K562 (cell line): ENCODE results near the gene MSRB2. TPM values are rescaled to one million over a fixed set of nuclear protein-coding genes. Genes with fewer than 3 reads are reported as not detected.

Experiments used
- ATAC-seq: fragments of 200-7000 bp; cut with Tn5 transposase; 3 replicates; pipeline ENCODE4 v1.9.1; 2020; ENCODE audit warnings: moderate library complexity
- BruUV-seq: library from RNA; stranded (reverse); fragments of 400-500 nt; replicated peaks from 2 replicates; lab custom pipeline; 2021; lab: Mats Ljungman, UMichigan
- CTCF ChIA-PET: fragments of 300-600 bp; formaldehyde crosslinking; extraction: SDS; loops from one replicate; lab custom pipeline; 2021; ENCODE audit warnings: low intra/inter-chr PET ratio; lab: Yijun Ruan, JAX
- POLR2A ChIA-PET: fragments of 300-600, 350-650 bp; sonication (Branson Sonifier 250); formaldehyde crosslinking; extraction: SDS; loops from one replicate; lab custom pipeline; 2021; ENCODE audit warnings: antibody characterized with exemption, inconsistent platforms; lab: Yijun Ruan, JAX
- DNase-seq, 4 experiments: peaks; one replicate each; pipeline versions ENCODE4 v3.0.0 to v3.0.0-alpha.2; 2011 to 2018; ENCODE audit warnings: low spot score in 3 of 4, mixed read lengths in 3 of 4; ENCODE audit errors: extremely low read depth in 1 of 4
- FAIRE-seq: peaks from 2 replicates; lab custom pipeline; 2011; peaks lifted over from hg19 to GRCh38; lab: Jason Lieb, UNC
- H2AFZ ChIP-seq: 2 replicates; pipeline ENCODE4 v1.6.0; 2011; ENCODE audit warnings: low read depth, low read length, control low read depth, inconsistent platforms
- H3K27ac ChIP-seq: fragments of 200-600 bp; 3 replicates; pipeline ENCODE4 v1.8.0; 2011; ENCODE audit warnings: low read depth, mild to moderate bottlenecking, control low read depth, inconsistent platforms, low read length, moderate library complexity, mixed read lengths; ENCODE audit errors: extremely low read depth
- H3K27me3 ChIP-seq, 2 experiments: fragments of 300-600 bp in 1 of 2; 2 replicates in 1 of 2; 3 replicates in 1 of 2; pipeline versions ENCODE4 v1.6.0 to v1.8.0; 2011; ENCODE audit warnings: inconsistent platforms in 2 of 2, low read length in 2 of 2, mild to moderate bottlenecking in 1 of 2, mixed read lengths in 1 of 2, moderate library complexity in 1 of 2; ENCODE audit not compliant: control insufficient read depth in 2 of 2, insufficient read depth in 2 of 2
- H3K36me3 ChIP-seq: fragments of 300-600 bp; 3 replicates; pipeline ENCODE4 v1.8.0; 2011; ENCODE audit warnings: mild to moderate bottlenecking, low read length, inconsistent platforms; ENCODE audit not compliant: control insufficient read depth, insufficient read depth
- H3K4me1 ChIP-seq, 2 experiments: fragments of 200-600 bp in 1 of 2; replicated peaks in 1 of 2; 2 replicates in 1 of 2; 3 replicates in 1 of 2; pipeline versions ENCODE4 v1.5.1 to v1.8.0; 2011; ENCODE audit warnings: inconsistent platforms in 2 of 2, low read length in 2 of 2, mild to moderate bottlenecking in 1 of 2, mixed read lengths in 1 of 2, moderate library complexity in 1 of 2; ENCODE audit not compliant: control insufficient read depth in 2 of 2, insufficient read depth in 2 of 2
- H3K4me2 ChIP-seq: 2 replicates; pipeline ENCODE4 v1.6.1; 2011; ENCODE audit warnings: low read length, control low read depth, inconsistent platforms, mixed read lengths; ENCODE audit not compliant: insufficient read depth
- H3K4me3 ChIP-seq: fragments of 200-600 bp; sonication (generic), shearing (Covaris generic); 2 replicates; pipeline ENCODE4 v1.5.1; 2016; ENCODE audit warnings: control low read depth, inconsistent platforms
- H3K79me2 ChIP-seq: fragments of 200-600 bp; 3 replicates; pipeline ENCODE4 v1.8.0; 2011; ENCODE audit warnings: low read length, inconsistent platforms; ENCODE audit not compliant: control insufficient read depth, insufficient read depth
- H3K9ac ChIP-seq, 2 experiments: 2 replicates each; pipeline versions ENCODE4 v1.6.0 to v1.6.1; 2011; ENCODE audit warnings: low read depth in 2 of 2, low read length in 2 of 2, control low read depth in 1 of 2, inconsistent platforms in 1 of 2, mild to moderate bottlenecking in 1 of 2, mixed read lengths in 1 of 2; ENCODE audit not compliant: insufficient read depth in 1 of 2
- H3K9me1 ChIP-seq: one replicate; pipeline ENCODE4 v1.6.0; 2011; ENCODE audit warnings: inconsistent platforms, mild to moderate bottlenecking, low read length, moderate library complexity; ENCODE audit not compliant: control insufficient read depth, insufficient read depth
- H3K9me3 ChIP-seq: replicated peaks from 2 replicates; pipeline ENCODE4 v1.5.1; 2011; ENCODE audit warnings: low read depth, low read length, inconsistent platforms; ENCODE audit not compliant: control insufficient read depth, insufficient read depth
- H4K20me1 ChIP-seq: replicated peaks from 2 replicates; pipeline ENCODE4 v1.6.1; 2011; ENCODE audit warnings: low read length, inconsistent platforms, mixed read lengths; ENCODE audit not compliant: control insufficient read depth, insufficient read depth
- BACH1 ChIP-seq: fragments of 200-800 bp; sonication (Bioruptor generic); IDR thresholded peaks from 2 replicates; pipeline ENCODE4 v1.6.1; 2016; ENCODE audit warnings: missing genetic modification characterization, missing compliant biosample characterization
- CC2D1A ChIP-seq: fragments of 450-650 bp; IDR thresholded peaks from 2 replicates; pipeline ENCODE4 v1.6.1; 2017; ENCODE audit warnings: mild to moderate bottlenecking
- EHMT2 ChIP-seq: fragments of 450-650 bp; IDR thresholded peaks from 2 replicates; pipeline ENCODE4 v1.6.1; 2018; ENCODE audit warnings: antibody characterized with exemption
- NEUROD1 ChIP-seq: fragments of 150-350 bp; IDR thresholded peaks from 2 replicates; pipeline ENCODE4 v1.6.1; 2014; ENCODE audit warnings: borderline replicate concordance, low read length, low read depth; ENCODE audit not compliant: partially characterized antibody
- ZNF41 ChIP-seq: fragments of 250-450 bp; sonication (Bioruptor Pico); conservative IDR thresholded peaks from 2 replicates; pipeline ENCODE4 v1.4.0; 2020; ENCODE audit warnings: mild to moderate bottlenecking
- WGBS: fragments of 100-300 bp; shearing (Covaris generic); methylation state at CpG from one replicate; pipeline ENCODE4 v1.1.6; 2016; ENCODE audit warnings: low coverage, mixed read lengths; ENCODE audit not compliant: insufficient coverage; ENCODE audit errors: missing lambda C conversion rate; 5-methylcytosine and 5-hydroxymethylcytosine counted together
- in situ Hi-C: fragments of 300-500 bp; cut with MboI; formaldehyde crosslinking; loops from 4 replicates; pipeline ENCODE4 v1.15.0; 2018; ENCODE audit warnings: inconsistent platforms, mixed read lengths
- intact Hi-C: fragments of 100-400 bp; cut with micrococcal nuclease; formaldehyde crosslinking; loops from 2 replicates; pipeline ENCODE4 v1.14.2; 2022
- polyA plus RNA-seq, 8 experiments: library from polyadenylated mRNA; depleted of rRNA in 4 of 8; stranded (reverse) in 5 of 8; unstranded in 3 of 8; fragments of >200 nt; fragmentation: Nextera tagmentation in 2 of 8; fragmentation: Illumina TruSeq in 1 of 8; extraction: Ambion mirVana in 2 of 8; extraction: Trizol in 1 of 8; gene quantifications; 2 replicates each; pipeline versions ENCODE4 v1.2.1 to v1.2.3, GENCODE V29; 2011 to 2014; ENCODE audit warnings: inconsistent platforms in 1 of 8, missing spikeins in 1 of 8
- total RNA-seq, 7 experiments: library from RNA; depleted of rRNA in 6 of 7; stranded (reverse); fragments of >200 nt in 6 of 7; fragmentation: Illumina TruSeq in 2 of 7; extraction: Trizol in 2 of 7; gene quantifications; 2 replicates each; pipeline versions ENCODE4 v1.2.1 to v1.2.3, GENCODE V29; 2011 to 2021; ENCODE audit warnings: low replicate concordance in 1 of 7
- TF ChIP-seq, protein P1 (sequence below): fragments of 200-800 bp; sonication (Bioruptor generic); IDR thresholded peaks from 2 replicates; pipeline ENCODE4 v1.6.1; 2016; ENCODE audit warnings: missing genetic modification characterization, missing compliant biosample characterization
- TF ChIP-seq, protein P2 (sequence below): fragments of 200-800 bp; sonication (Bioruptor generic); IDR thresholded peaks from 2 replicates; pipeline ENCODE4 v1.6.1; 2017; ENCODE audit warnings: missing genetic modification characterization, missing compliant biosample characterization
- TF ChIP-seq, protein P3 (sequence below): sonication (generic); formaldehyde crosslinking; IDR thresholded peaks from 2 replicates; pipeline ENCODE4 v1.8.1; 2023; ENCODE audit warnings: mild to moderate bottlenecking, missing genetic modification reagents
- TF ChIP-seq, protein P4 (sequence below), 3 experiments: fragments of 200-800 bp in 1 of 3; sonication (Bioruptor generic) in 1 of 3; sonication (generic) in 1 of 3; formaldehyde crosslinking in 1 of 3; IDR thresholded peaks; 2 replicates each; pipeline versions ENCODE4 v1.6.1 to v1.8.0; 2016 to 2022; ENCODE audit warnings: mild to moderate bottlenecking in 2 of 3, missing compliant biosample characterization in 2 of 3, missing genetic modification characterization in 2 of 3, missing genetic modification reagents in 1 of 3

The MSRB2 gene
- total and polyA plus RNA-seq, 9 of the 15 experiments (the other 6 are each of a cell fraction or from before 2014, with no cell fraction given) = 1.5 to 22.3 (median 5.9) TPM

DNA sequence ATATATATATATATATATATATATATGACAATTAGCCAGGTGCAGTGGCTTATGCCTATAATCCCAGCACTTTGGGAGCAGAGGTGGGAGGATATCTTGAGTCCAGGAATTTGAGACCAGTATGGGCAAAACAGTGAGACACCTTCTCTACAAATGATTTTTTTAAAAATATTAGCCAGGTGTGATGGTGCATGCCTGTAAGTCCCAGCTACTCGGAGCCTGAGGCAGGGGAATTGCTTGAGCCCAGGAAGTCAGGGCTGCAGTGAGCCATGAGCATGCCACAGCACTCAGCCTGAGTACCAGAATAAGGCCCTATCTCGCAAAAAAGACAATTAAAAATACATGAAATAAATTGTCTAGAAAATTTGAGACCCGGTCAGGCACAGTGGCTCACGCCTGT is 47.2 kb upstream of the MSRB2 start (continued):
- TF ChIP-seq, protein P1, sequence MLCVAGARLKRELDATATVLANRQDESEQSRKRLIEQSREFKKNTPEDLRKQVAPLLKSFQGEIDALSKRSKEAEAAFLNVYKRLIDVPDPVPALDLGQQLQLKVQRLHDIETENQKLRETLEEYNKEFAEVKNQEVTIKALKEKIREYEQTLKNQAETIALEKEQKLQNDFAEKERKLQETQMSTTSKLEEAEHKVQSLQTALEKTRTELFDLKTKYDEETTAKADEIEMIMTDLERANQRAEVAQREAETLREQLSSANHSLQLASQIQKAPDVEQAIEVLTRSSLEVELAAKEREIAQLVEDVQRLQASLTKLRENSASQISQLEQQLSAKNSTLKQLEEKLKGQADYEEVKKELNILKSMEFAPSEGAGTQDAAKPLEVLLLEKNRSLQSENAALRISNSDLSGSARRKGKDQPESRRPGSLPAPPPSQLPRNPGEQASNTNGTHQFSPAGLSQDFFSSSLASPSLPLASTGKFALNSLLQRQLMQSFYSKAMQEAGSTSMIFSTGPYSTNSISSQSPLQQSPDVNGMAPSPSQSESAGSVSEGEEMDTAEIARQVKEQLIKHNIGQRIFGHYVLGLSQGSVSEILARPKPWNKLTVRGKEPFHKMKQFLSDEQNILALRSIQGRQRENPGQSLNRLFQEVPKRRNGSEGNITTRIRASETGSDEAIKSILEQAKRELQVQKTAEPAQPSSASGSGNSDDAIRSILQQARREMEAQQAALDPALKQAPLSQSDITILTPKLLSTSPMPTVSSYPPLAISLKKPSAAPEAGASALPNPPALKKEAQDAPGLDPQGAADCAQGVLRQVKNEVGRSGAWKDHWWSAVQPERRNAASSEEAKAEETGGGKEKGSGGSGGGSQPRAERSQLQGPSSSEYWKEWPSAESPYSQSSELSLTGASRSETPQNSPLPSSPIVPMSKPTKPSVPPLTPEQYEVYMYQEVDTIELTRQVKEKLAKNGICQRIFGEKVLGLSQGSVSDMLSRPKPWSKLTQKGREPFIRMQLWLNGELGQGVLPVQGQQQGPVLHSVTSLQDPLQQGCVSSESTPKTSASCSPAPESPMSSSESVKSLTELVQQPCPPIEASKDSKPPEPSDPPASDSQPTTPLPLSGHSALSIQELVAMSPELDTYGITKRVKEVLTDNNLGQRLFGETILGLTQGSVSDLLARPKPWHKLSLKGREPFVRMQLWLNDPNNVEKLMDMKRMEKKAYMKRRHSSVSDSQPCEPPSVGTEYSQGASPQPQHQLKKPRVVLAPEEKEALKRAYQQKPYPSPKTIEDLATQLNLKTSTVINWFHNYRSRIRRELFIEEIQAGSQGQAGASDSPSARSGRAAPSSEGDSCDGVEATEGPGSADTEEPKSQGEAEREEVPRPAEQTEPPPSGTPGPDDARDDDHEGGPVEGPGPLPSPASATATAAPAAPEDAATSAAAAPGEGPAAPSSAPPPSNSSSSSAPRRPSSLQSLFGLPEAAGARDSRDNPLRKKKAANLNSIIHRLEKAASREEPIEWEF = no peak
- no peak for TF ChIP-seq NEUROD1

DNA sequence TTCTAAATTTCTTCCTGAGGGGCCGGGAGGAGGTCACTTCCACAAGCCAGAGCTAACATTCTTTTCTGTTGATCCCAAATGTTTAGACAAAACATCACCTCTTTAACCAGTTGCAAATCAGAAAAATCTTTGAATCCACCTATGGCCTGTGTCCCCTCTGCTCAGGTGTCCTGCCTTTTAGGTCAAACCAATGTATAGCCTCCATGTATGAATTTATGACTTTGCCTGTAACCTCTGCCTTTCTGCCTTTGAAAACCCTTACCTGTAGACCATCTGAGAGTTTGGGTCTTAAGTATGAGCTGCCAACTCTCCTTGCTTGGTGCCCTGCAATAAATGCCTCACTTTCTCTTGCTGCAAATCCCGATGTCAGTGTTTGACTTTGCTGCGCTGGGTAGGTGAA is 44.1 kb upstream of the MSRB2 start:
- ATAC-seq (no peak), FAIRE-seq (no peak), DNase-seq (no peak)
- ChIA-PET POLR2A (no interaction called here), CTCF (no interaction called here)
- no peaks in the 10 kb centered on the region for H3K27me3 ChIP-seq
- H3K9ac ChIP-seq = peak overlapping the region; percentile 9 to 27; a peak in 2 of 4 replicates
- H3K4me3 ChIP-seq = no peak overlapping the region
- H4K20me1 ChIP-seq = no peaks in the 10 kb centered on the region
- in situ Hi-C loops = no loop called here
- H3K27ac ChIP-seq = peak overlapping the region; percentile 82
- 75% methylated on average over 3 of the region's 3 CpGs for WGBS
- peaks cover 16 to 70% of the 10 kb centered on the region in 2 experiments for H3K4me1 ChIP-seq
- no peaks in the 10 kb centered on the region for H3K79me2 ChIP-seq
- intact Hi-C loops = loop anchor here (5.0 to 10.0 kb wide), 2 partner anchors 34 to 736 kb away; partner anchors contain the start of gene COMMD3
- BruUV-seq = no TSS peak
- H3K9me1 ChIP-seq = no peaks in the 10 kb centered on the region
- no peaks in the 10 kb centered on the region for H3K9me3 ChIP-seq
- no peaks in the 10 kb centered on the region for H3K36me3 ChIP-seq
- H2AFZ ChIP-seq = peak overlapping the region; percentile 81
- H3K4me2 ChIP-seq = peak overlapping the region; percentile 2; the same call in 1 of the 2 replicates
- TF ChIP-seq ZNF41 (CRISPR knock-in tag) (no peak), BACH1 (tag) (0 out of 2 replicates have a peak, but pooled peaks have one; percentile 5), EHMT2 (no peak), CC2D1A (no peak)
- TF ChIP-seq, protein P2, sequence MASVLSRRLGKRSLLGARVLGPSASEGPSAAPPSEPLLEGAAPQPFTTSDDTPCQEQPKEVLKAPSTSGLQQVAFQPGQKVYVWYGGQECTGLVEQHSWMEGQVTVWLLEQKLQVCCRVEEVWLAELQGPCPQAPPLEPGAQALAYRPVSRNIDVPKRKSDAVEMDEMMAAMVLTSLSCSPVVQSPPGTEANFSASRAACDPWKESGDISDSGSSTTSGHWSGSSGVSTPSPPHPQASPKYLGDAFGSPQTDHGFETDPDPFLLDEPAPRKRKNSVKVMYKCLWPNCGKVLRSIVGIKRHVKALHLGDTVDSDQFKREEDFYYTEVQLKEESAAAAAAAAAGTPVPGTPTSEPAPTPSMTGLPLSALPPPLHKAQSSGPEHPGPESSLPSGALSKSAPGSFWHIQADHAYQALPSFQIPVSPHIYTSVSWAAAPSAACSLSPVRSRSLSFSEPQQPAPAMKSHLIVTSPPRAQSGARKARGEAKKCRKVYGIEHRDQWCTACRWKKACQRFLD = peak; percentile 68; the same call in 1 of the 2 replicates
- TF ChIP-seq, protein P3, sequence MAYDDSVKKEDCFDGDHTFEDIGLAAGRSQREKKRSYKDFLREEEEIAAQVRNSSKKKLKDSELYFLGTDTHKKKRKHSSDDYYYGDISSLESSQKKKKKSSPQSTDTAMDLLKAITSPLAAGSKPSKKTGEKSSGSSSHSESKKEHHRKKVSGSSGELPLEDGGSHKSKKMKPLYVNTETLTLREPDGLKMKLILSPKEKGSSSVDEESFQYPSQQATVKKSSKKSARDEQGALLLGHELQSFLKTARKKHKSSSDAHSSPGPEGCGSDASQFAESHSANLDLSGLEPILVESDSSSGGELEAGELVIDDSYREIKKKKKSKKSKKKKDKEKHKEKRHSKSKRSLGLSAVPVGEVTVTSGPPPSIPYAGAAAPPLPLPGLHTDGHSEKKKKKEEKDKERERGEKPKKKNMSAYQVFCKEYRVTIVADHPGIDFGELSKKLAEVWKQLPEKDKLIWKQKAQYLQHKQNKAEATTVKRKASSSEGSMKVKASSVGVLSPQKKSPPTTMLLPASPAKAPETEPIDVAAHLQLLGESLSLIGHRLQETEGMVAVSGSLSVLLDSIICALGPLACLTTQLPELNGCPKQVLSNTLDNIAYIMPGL (CRISPR knock-in tag) = no peak
- TF ChIP-seq, protein P4, sequence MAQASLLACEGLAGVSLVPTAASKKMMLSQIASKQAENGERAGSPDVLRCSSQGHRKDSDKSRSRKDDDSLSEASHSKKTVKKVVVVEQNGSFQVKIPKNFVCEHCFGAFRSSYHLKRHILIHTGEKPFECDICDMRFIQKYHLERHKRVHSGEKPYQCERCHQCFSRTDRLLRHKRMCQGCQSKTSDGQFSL (CRISPR knock-in tag; IDR thresholded peaks at IDR 0.05) = no peak
- TF ChIP-seq, protein P4 (tag; IDR thresholded peaks at IDR 0.05) = peak in 1 of 2 experiments; percentile 65; a peak in 1 of 4 replicates
